Measurements from ENCODE around the gene RASGRF2. TPM values are rescaled to one million over a fixed set of nuclear protein-coding genes. Genes with fewer than 3 reads are reported as not detected.

Gene RASGRF2
- polyA plus RNA-seq, 1 donor from 2014 or later: 0.42 TPM

DNA sequence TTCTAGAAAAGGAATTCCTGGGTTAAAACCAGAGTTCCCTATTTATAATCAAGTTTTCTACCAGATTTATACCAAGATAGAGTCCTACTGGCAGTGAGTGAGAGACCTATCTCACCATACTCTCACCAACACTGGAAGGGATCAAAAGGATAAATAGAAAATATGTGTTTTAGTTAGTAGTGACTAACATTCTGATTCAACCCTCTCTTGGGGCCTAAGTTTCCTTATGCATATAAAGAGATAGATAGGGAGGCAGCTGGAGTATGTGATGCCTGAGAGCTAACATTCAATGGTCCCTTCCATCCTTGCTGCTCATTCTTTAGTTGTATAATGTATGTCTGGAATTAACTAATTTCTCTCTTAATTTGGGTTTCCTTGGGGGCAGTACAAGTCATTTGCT lies 304.9 kb downstream of the RASGRF2 start:
- H2AFZ ChIP-seq (ENCODE audit: low read depth, low read length): no peak overlapping the region
- H4K20me1 ChIP-seq (ENCODE audit: insufficient read depth): no peaks in the 10 kb centered on the region
- H3K9me2 ChIP-seq (ENCODE audit: insufficient read depth, low read length): no peaks in the 10 kb centered on the region
- H3F3A ChIP-seq (ENCODE audit: insufficient read depth, low read length, poor library complexity, severe bottlenecking): no peaks in the 10 kb centered on the region
- H3K9ac ChIP-seq (ENCODE audit: low read length): no peak overlapping the region
- TF ChIP-seq, protein P1, sequence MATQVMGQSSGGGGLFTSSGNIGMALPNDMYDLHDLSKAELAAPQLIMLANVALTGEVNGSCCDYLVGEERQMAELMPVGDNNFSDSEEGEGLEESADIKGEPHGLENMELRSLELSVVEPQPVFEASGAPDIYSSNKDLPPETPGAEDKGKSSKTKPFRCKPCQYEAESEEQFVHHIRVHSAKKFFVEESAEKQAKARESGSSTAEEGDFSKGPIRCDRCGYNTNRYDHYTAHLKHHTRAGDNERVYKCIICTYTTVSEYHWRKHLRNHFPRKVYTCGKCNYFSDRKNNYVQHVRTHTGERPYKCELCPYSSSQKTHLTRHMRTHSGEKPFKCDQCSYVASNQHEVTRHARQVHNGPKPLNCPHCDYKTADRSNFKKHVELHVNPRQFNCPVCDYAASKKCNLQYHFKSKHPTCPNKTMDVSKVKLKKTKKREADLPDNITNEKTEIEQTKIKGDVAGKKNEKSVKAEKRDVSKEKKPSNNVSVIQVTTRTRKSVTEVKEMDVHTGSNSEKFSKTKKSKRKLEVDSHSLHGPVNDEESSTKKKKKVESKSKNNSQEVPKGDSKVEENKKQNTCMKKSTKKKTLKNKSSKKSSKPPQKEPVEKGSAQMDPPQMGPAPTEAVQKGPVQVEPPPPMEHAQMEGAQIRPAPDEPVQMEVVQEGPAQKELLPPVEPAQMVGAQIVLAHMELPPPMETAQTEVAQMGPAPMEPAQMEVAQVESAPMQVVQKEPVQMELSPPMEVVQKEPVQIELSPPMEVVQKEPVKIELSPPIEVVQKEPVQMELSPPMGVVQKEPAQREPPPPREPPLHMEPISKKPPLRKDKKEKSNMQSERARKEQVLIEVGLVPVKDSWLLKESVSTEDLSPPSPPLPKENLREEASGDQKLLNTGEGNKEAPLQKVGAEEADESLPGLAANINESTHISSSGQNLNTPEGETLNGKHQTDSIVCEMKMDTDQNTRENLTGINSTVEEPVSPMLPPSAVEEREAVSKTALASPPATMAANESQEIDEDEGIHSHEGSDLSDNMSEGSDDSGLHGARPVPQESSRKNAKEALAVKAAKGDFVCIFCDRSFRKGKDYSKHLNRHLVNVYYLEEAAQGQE (IDR thresholded peaks at IDR 0.05; ENCODE audit: borderline replicate concordance): no peak
- no peak for TF ChIP-seq MXI1 (conservative IDR thresholded peaks at IDR 0.05; ENCODE audit: poor library complexity, severe bottlenecking)
- TF ChIP-seq EZH2 (IDR thresholded peaks at IDR 0.05; ENCODE audit: borderline replicate concordance, insufficient read depth, low read length, poor library complexity, severe bottlenecking): no peak
- TF ChIP-seq, protein P2, sequence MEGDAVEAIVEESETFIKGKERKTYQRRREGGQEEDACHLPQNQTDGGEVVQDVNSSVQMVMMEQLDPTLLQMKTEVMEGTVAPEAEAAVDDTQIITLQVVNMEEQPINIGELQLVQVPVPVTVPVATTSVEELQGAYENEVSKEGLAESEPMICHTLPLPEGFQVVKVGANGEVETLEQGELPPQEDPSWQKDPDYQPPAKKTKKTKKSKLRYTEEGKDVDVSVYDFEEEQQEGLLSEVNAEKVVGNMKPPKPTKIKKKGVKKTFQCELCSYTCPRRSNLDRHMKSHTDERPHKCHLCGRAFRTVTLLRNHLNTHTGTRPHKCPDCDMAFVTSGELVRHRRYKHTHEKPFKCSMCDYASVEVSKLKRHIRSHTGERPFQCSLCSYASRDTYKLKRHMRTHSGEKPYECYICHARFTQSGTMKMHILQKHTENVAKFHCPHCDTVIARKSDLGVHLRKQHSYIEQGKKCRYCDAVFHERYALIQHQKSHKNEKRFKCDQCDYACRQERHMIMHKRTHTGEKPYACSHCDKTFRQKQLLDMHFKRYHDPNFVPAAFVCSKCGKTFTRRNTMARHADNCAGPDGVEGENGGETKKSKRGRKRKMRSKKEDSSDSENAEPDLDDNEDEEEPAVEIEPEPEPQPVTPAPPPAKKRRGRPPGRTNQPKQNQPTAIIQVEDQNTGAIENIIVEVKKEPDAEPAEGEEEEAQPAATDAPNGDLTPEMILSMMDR (IDR thresholded peaks at IDR 0.05; ENCODE audit: poor library complexity, severe bottlenecking): no peak
- no peak for TF ChIP-seq SMC3 (conservative IDR thresholded peaks at IDR 0.05; ENCODE audit: poor library complexity)
- TF ChIP-seq TAF1 (IDR thresholded peaks at IDR 0.05; ENCODE audit: low read depth): no peak
- TF ChIP-seq RAD21 (conservative IDR thresholded peaks at IDR 0.05): no peak
- TF ChIP-seq POLR2AphosphoS5 (IDR thresholded peaks at IDR 0.05): no peak
- TF ChIP-seq EP300 (conservative IDR thresholded peaks at IDR 0.05; ENCODE audit: poor library complexity, severe bottlenecking): no peak
- H3K4me3 ChIP-seq (ENCODE audit: low read length): no peak overlapping the region
- H3K4me2 ChIP-seq (ENCODE audit: low read length): no peak overlapping the region
- H3K27ac ChIP-seq (ENCODE audit: low read length): no peak overlapping the region
- H3K36me3 ChIP-seq (ENCODE audit: insufficient read depth, low read length): no peaks in the 10 kb centered on the region
- H3K27me3 ChIP-seq (ENCODE audit: insufficient read depth, low read depth, low read length): no peaks in the 10 kb centered on the region
- no peaks in the 10 kb centered on the region for H3K79me2 ChIP-seq (replicated peaks; ENCODE audit: insufficient read depth, low read length)
- no peaks in the 10 kb centered on the region for H3K9me3 ChIP-seq (ENCODE audit: low read length)

DNA sequence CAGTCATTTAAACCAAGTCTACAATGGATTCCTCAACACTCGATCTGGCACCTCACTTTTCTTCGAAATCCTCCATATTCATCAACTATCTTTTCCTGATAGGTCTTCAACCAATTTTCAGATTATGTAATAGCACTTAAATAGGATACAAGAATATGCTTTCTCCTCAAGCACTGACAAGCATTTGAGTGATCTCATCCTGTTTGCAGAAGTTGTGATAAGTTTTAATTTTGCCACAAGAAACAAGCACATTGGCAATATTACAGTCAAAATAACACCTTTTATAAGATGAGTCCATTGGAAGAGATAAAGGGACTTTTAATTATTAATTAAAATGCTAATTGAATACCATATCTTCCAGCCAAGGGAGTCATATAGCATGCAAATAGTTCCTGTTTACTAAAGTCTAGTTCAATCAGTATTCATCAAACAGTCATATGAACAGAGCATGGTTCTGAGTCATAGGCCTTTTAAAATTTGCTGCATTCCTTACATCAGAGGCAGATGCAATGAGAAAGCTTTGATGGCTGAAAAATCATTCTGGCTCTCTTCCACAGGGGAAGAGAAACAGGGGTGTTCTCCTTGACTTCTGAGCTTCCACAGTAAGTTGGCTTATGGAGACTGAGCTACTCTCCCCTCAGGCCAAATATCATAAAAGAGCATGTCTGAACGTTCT lies 308.5 kb downstream of the RASGRF2 start:
- Histone ChIP-seq H3K4me2 (ENCODE audit: low read length) (no peak overlapping the region), H3K36me3 (ENCODE audit: insufficient read depth, low read length) (no peaks in the 10 kb centered on the region), H3K79me2 (replicated peaks; ENCODE audit: insufficient read depth, low read length) (no peaks in the 10 kb centered on the region), H3K27me3 (ENCODE audit: insufficient read depth, low read depth, low read length) (no peaks in the 10 kb centered on the region), H3K9ac (ENCODE audit: low read length) (no peak overlapping the region), H4K20me1 (ENCODE audit: insufficient read depth) (no peaks in the 10 kb centered on the region), H3K4me3 (ENCODE audit: low read length) (no peak overlapping the region), H3K9me3 (ENCODE audit: low read length) (peaks cover 5% of the 10 kb centered on the region), H2AFZ (ENCODE audit: low read depth, low read length) (no peak overlapping the region), H3K9me2 (ENCODE audit: insufficient read depth, low read length) (no peaks in the 10 kb centered on the region), H3F3A (ENCODE audit: insufficient read depth, low read length, poor library complexity, severe bottlenecking) (no peaks in the 10 kb centered on the region), H3K27ac (ENCODE audit: low read length) (no peak overlapping the region)
- no peak for TF ChIP-seq SMC3 (conservative IDR thresholded peaks at IDR 0.05; ENCODE audit: poor library complexity)
- TF ChIP-seq EZH2 (IDR thresholded peaks at IDR 0.05; ENCODE audit: borderline replicate concordance, insufficient read depth, low read length, poor library complexity, severe bottlenecking): no peak
- TF ChIP-seq, protein P2 (IDR thresholded peaks at IDR 0.05; ENCODE audit: poor library complexity, severe bottlenecking): no peak
- TF ChIP-seq, protein P1 (IDR thresholded peaks at IDR 0.05; ENCODE audit: borderline replicate concordance): no peak
- TF ChIP-seq TAF1 (IDR thresholded peaks at IDR 0.05; ENCODE audit: low read depth): no peak
- TF ChIP-seq POLR2AphosphoS5 (IDR thresholded peaks at IDR 0.05): no peak
- no peak for TF ChIP-seq MXI1 (conservative IDR thresholded peaks at IDR 0.05; ENCODE audit: poor library complexity, severe bottlenecking)
- TF ChIP-seq RAD21 (conservative IDR thresholded peaks at IDR 0.05): no peak
- TF ChIP-seq EP300 (conservative IDR thresholded peaks at IDR 0.05; ENCODE audit: poor library complexity, severe bottlenecking): no peak
